G401 (cell line): ENCODE data around the gene C13orf46. TPM values are rescaled to one million over a fixed set of nuclear protein-coding genes. Genes with fewer than 3 reads are reported as not detected.

Experiments used
- DNase-seq: peaks from one replicate; pipeline ENCODE4 v3.0.0-alpha.2; 2015; ENCODE audit warnings: low spot score
- in situ Hi-C: cut with HindIII; loops from 2 replicates; pipeline ENCODE4 v1.10.0; 2016; ENCODE audit warnings: low sequenced_read_pairs, mixed read lengths
- total RNA-seq: library from RNA; depleted of rRNA; stranded (reverse); fragments of >200 nt; shearing (Covaris generic); gene quantifications from 2 replicates; pipeline ENCODE4 v1.2.3, GENCODE V29; 2014

Gene C13orf46
- total RNA-seq, 1 experiment from 2014 or later = not detected

GRCh38 chr13:113930671-113931637 is 42.9 kb downstream of the C13orf46 start:
- in situ Hi-C loops = no loop called here
- DNase-seq = no peak

- peak; percentile 58 for DNase-seq
- in situ Hi-C loops = no loop called here
These were observed 44.0 kb downstream of the C13orf46 start for GRCh38 chr13:113929628-113930615.

DNA sequence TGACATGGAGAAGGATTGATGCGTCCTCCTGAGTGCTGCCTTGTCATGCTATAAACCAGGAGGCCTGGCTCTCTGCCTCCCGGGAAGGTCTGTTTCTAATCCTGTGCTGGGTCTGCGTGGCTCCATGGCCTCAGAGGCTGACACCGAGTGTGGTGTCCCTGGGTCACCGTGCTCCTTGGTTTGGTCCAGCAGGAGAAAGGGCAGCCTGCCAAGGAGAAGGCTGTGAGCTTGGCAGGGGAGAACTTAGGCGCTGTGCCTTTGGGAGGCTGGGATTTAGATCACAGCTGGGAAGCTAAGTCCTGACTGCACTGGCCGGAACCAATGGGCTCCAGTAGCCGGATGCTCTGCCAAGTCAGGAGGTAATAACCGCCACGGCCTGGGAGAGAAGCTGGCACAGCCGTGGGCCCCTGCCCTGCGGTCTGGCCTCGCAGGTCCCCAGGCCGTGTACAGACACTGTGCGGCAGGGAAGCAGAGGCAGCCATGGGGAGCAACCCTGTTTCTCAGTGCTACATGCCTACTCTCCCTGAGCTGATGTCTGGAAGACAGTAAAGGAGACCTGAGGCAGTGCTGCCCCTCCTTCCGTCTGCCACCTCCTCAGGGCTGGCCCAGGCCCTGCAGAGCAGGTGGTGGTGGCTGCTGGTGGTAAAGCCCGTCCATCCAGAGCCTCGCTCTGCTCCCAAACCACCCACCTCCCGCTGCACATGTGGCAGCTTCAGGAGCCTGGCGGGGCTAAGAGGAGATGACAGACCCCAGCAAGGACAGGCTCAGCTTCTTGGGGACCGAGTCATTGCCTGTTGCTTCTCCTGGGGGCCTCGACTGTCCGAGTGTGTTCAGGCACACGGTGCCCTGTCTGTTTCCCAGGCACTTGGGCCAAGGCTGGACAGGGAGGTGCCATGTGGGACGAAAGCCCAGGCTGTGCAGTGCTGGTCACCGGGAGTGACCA is 44.9 kb downstream of the C13orf46 start:
- DNase-seq = peak; percentile 76
- in situ Hi-C loops = no loop called here

DNA sequence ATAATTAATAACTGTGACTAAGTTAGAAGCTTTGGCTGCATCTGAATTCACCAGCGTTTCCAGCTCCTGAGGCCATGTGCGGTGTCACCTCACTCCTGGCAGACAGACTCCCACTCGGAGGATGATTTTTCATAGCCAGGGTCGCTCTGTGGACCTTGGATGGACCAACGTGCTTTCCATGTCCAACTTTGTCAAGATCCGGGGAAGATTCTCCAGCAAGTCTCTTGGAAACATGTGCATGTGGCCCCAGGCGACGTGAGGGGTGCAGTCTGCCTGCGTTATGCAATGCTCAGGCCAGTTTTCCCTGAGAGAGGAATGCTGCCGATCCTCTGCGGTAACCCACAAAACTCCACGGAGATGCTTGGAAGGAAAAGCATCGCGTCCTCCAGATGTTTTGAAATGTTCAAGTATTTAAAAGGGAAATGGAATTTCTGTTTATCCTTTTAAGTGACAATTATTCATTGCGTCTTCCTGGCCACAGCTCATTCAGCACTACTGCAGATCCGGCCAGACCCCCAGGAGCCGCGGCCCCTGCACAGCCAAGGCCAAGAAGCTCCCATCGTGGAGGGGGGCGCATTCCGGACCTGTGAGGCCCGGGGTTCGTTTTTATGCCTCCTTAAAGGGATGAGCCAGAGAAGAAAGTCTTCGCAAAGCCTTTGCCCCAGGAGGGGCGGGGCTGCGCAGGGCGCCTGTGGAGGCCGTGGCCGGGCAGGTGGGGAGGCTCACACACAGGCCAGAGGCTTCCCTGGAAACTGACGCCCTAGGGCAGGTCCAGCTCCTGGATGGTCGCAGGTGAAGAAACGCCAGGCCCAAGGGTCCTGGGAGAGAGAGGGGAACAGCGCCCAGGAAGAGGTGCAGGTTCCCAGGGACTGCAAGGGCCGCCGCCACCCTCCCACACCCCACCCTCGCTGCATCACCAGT is 46.0 kb downstream of the C13orf46 start:
- DNase-seq = no peak
- in situ Hi-C loops = no loop called here

DNA sequence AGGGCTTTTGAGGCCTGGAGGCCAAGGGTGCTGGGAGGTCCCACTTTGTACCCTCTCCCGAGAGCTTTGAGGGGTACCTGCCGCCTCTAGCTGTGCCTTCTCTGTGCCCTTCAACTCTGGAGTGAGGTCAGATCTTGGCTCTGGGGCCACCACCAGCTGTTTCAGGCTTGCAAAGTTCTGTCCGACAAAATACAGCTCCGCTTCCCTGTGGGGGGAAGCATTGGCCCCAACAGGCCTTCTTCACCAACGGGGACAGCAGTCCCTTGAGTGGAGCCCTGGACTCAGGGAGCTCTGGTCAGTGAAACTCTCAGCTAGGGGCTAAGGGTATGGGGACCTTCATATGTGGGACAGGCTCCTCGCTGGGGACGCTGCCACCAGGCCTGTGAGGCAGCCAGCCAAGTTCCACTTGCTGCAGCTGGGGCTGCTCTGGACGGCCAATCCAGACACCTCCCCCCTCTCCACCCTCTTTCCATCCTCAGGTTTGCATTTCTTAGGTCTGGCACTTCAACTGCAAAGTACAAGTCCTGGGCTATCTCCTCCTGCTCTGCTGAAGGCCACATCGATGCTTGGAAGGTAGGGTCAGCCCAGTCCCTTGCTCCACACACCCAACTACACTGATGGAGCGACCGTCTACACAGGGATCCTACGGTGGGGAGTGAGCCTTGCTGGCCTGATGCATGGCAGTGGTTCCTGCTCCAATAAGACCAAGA is 46.8 kb downstream of the C13orf46 start:
- in situ Hi-C loops = no loop called here

GRCh38 chr13:113926301-113926761 is 47.5 kb downstream of the C13orf46 start:
- no peak for DNase-seq
- in situ Hi-C loops = no loop called here

More for the DNA sequence above, 46.8 kb downstream of the C13orf46 start:
- DNase-seq = no peak

DNA sequence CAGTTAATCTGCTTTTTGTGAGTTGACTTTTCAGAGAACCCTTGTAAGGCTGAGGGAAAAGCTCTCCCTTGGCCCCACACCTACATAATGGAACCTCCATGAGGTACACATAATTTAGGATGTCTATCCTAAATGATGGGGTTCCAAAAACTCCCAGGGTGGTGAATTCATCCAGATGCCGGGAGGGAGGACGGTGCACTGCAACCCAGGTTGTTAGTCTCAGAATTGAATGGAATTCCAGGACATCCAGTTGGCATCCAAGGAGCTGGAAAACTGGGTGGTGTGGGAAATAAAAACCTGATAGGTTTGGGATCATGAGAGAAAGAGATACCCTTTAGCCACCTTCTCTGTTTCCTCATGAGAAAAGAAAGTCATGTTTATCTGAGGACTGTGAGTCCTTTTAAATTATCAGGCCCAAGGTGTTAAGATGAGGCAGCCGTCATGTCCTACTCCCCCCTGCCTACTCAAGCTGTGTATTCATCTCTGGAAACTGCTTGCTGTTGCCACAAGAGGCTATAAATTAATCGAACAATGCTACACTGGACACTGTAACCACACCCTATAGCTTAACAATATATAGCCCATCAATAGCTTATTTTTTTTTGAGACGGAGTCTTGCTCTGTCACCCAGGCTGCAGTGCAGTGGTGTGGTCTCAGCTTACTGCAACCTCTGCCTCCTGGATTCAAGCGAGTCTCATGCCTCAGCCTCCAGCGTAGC is 49.5 kb downstream of the C13orf46 start:
- in situ Hi-C loops = no loop called here
- DNase-seq = no peak

GRCh38 chr13:113923376-113924063 is 50.4 kb downstream of the C13orf46 start:
- in situ Hi-C loops = no loop called here
- no peak for DNase-seq

DNA sequence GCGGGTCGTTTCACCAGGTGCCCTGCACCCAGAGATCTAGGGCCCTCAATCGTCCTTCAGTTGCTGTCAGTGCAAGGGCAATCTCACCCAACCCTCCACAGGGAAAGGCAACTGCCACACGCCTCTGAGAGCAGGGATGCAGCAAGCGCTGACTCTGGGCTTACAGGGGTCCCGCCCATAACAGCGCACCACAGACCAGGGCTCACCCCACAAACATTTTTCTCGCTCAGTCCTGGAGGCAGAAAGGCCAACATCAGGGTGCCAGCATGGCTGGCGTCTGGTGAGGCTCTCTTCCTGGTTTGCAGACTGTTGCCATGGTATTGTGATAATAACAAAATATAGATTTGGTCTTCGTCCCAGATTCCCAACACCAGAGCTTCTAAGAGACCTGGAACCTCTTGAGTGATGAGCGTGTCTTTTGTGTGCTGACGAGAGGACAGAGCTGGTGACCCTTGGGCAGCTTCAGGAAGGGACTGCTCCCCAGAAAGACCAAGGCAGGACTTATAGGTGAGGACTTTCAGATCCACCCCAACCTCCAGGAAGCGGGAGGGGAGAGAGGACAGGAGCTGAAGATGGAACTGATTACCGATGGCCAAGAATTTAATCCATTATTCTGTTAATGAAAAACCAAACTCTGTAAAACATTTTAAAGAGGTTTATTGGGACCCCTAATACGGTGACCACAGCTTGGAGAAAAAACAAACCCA is 51.3 kb downstream of the C13orf46 start:
- no peak for DNase-seq
- in situ Hi-C loops = no loop called here

DNA sequence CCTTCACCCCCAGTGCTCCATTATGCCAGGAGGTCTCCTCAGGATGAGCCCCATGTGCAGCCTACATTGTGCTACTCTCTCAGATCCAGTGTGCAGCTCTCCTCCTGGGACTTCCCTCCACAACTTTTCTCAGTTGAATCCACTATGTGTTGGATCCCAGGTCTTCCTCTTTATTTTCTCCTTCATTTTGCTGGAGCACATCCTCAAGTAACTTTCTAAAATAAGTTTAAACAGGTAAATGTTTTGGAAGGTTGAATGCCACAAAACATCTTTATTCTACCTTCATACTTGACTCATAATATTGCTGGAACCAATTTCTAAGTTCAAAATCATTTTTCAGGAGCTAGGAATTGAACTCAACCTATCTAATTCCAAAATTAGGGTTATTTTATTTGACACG is 52.1 kb downstream of the C13orf46 start:
- in situ Hi-C loops = no loop called here
- DNase-seq = no peak

GRCh38 chr13:113920606-113921286 is 53.1 kb downstream of the C13orf46 start:
- DNase-seq = no peak
- in situ Hi-C loops = no loop called here

GRCh38 chr13:113919761-113920559 is 53.9 kb downstream of the C13orf46 start:
- DNase-seq = no peak
- in situ Hi-C loops = no loop called here

GRCh38 chr13:113918981-113919701 is 54.7 kb downstream of the C13orf46 start:
- in situ Hi-C loops = no loop called here
- no peak for DNase-seq
